Measurements from ENCODE around the gene POMT2. TPM values are rescaled to one million over a fixed set of nuclear protein-coding genes. Genes with fewer than 3 reads are reported as not detected.
"Not testable (repeated sequence)": the region's sequence is repeated elsewhere in the genome, so short reads cannot be mapped to it uniquely, and the experiment has no call there.

POMT2 gene
- polyA plus RNA-seq, 3 donors from 2014 or later = 0.36 to 3.1 (median 1.0) TPM

DNA sequence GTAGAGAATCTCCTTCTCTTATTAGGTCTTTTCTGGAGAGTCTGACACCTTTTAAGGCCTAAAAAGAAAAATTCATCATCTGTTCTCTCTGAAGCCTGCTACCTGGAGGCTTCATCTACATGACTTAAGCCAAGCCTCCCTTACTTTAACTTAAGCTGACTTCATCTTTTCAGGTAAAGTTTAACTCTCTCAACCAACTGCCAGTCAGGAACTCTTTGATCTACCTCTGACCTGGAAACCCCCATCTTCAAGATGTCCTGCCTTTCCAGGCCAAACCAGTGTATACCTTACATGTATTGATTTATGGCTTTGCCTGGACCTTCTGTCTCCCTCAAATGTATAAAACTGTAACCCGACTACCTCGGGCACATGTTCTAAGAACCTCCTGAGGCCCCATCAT lies 17.6 kb upstream of the POMT2 start:
- H3K9me3 Mint-ChIP-seq = no peaks in the 10 kb centered on the region
- no peak overlapping the region for H3K27ac Mint-ChIP-seq
- no peak overlapping the region for H3K4me3 Mint-ChIP-seq
- H3K4me1 Mint-ChIP-seq = no peaks in the 10 kb centered on the region
- no peak for DNase-seq
- peaks cover 8 to 37% (median 14%) of the 10 kb centered on the region in 3 donors for H3K36me3 Mint-ChIP-seq
- no peaks in the 10 kb centered on the region for H3K27me3 Mint-ChIP-seq (ENCODE audit: low read depth in 3 of 3)

DNA sequence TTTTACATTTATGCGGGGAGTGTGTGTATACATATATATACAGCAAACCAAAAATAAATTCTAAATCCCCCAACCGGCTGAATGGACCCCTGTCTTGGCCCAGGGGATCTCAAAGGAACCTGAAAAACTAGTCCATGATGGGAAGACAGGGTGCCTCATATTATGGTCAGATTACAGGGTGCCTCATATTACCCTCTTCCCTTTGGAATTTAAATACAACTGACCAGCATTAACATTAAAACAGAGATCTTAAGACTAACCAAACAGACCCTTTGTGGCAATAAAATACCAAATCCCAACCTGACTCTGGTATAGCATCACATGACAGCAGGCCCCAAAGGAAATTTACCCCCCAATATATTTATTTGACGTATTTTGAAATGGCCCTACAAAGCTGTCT lies 17.2 kb upstream of the POMT2 start:
- H3K4me1 Mint-ChIP-seq = no peaks in the 10 kb centered on the region
- H3K4me3 Mint-ChIP-seq = no peak overlapping the region
- H3K9me3 Mint-ChIP-seq = no peaks in the 10 kb centered on the region
- DNase-seq = no peak
- no peaks in the 10 kb centered on the region for H3K27me3 Mint-ChIP-seq (ENCODE audit: low read depth in 3 of 3)
- H3K27ac Mint-ChIP-seq = no peak overlapping the region
- peaks cover 6 to 33% (median 11%) of the 10 kb centered on the region in 3 donors for H3K36me3 Mint-ChIP-seq

GRCh38 chr14:77337255-77337654 lies 16.6 kb upstream of the POMT2 start:
- not testable (repeated sequence) for H3K27me3 Mint-ChIP-seq (ENCODE audit: low read depth in 3 of 3); DNase-seq; H3K4me1 Mint-ChIP-seq; H3K9me3 Mint-ChIP-seq; H3K4me3 Mint-ChIP-seq; H3K27ac Mint-ChIP-seq
- H3K36me3 Mint-ChIP-seq = peaks cover 6 to 27% (median 11%) of the 10 kb centered on the region in 3 donors

DNA sequence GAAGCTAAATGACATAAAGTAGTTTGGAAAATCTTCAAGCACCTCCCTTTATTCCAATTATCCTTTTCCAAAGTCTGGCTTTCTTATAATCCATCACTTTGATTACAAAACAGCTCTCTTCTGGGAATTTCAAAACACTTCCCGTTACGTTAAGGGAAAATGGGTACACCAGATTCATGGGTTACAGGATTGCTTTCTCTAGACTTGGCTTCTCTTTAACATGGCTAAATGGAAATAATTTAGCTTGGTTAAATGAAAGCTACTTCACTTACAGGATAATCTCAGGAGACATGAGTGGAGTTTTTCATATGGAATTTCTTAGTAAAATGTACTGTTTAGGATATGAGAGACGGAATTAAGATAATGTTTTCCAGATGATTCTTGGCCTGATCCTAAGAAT lies 14.9 kb upstream of the POMT2 start:
- peaks cover 0 to under 1% (median 0%) of the 10 kb centered on the region in 3 donors for H3K27me3 Mint-ChIP-seq (ENCODE audit: low read depth in 3 of 3)
- no peak for DNase-seq
- H3K9me3 Mint-ChIP-seq = no peaks in the 10 kb centered on the region
- peaks cover 0 to 13% (median 0%) of the 10 kb centered on the region in 3 donors for H3K36me3 Mint-ChIP-seq
- no peaks in the 10 kb centered on the region for H3K4me1 Mint-ChIP-seq
- H3K4me3 Mint-ChIP-seq = no peak overlapping the region
- H3K27ac Mint-ChIP-seq = no peak overlapping the region

DNA sequence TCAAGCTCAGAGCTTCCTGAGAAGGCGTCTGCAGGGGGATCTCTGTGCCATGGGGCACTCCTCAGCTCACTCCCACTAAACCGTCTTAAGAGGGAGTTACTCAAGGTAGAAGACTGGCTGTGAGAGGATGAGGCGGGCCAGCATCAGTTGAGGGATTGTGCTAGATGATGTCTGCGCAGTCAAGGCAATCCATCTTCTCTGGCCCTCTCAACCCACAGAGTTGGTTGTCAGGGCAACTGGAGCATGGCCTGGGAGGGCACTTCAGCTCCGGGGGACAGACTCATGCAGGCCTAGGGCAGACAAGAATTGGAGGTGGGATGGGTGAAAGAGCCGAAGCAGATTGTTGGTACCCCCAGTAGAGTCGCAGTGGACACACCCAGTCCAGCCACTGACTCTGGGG lies 9.2 kb upstream of the POMT2 start:
- H3K4me1 Mint-ChIP-seq = no peaks in the 10 kb centered on the region
- no peaks in the 10 kb centered on the region for H3K36me3 Mint-ChIP-seq
- H3K27me3 Mint-ChIP-seq (ENCODE audit: low read depth in 3 of 3) = peaks cover 0 to 2% (median 1%) of the 10 kb centered on the region in 3 donors
- H3K27ac Mint-ChIP-seq = no peak overlapping the region
- no peaks in the 10 kb centered on the region for H3K9me3 Mint-ChIP-seq
- H3K4me3 Mint-ChIP-seq = no peak overlapping the region
- no peak for DNase-seq

GRCh38 chr14:77327111-77327510 lies 6.4 kb upstream of the POMT2 start:
- Mint-ChIP-seq H3K27me3 (ENCODE audit: low read depth in 3 of 3) (peaks cover 0 to 2% (median 1%) of the 10 kb centered on the region in 3 donors), H3K4me1 (peaks cover 2 to 3% of the 10 kb centered on the region in 2 donors), H3K4me3 (no peak overlapping the region), H3K27ac (peak overlapping the region in 1 of 6 donors; percentile 50), H3K9me3 (no peaks in the 10 kb centered on the region), H3K36me3 (no peaks in the 10 kb centered on the region)
- DNase-seq = no peak

- DNase-seq = no peak
- Mint-ChIP-seq H3K27ac (no peak overlapping the region), H3K27me3 (ENCODE audit: low read depth in 3 of 3) (peaks cover 3 to 9% (median 6%) of the 10 kb centered on the region in 3 donors), H3K4me3 (no peak overlapping the region), H3K9me3 (no peaks in the 10 kb centered on the region), H3K4me1 (peaks cover 7 to 9% of the 10 kb centered on the region in 2 donors), H3K36me3 (no peaks in the 10 kb centered on the region)
Measured at GRCh38 chr14:77325746-77326094, 5.0 kb upstream of the POMT2 start.

DNA sequence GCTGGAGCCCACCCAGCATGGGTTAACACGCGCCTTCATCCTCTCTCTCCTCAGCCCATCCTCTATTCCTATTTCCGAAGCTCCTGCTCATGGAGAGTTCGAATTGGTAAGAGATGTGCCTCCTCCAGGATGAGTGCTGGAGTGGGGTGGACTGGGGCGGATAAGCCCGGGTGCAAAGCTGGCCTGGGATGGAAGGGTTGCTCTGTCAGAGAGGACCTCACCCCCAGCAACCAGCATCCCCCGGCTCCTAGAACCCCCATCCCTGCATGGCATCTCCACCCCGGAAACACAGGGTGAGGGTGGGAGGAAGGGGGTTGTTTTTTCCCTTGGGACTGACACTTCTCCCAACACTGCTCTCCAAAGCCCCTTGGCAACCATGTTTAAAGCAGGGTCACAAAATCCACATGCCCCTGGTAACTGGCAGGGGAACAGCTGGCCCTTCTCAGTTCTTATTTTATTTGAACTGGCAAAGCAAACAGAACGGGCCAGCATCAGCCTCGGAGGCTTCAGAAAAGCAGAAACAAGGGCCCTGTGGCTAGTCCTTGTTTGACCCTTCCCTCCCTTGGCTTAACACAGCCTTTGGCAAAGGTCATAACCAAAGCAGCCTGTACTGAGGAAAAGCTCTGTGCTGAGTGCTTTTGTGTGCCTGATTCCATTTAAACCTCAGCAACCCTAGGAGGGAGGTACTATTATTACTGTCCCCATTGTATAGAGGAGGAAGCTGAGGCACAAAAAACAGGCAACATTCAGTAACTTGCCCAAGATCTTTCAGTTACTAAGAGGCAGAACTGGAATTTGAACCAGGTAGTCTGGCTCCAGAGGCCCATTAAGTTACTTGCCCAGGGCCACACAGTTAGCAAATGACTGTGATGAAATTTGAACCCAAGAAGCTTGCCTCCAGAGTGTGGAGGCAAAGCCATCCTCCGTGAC lies 4.4 kb upstream of the POMT2 start:
- H3K4me1 Mint-ChIP-seq = peaks cover 9 to 11% of the 10 kb centered on the region in 2 donors
- no peaks in the 10 kb centered on the region for H3K36me3 Mint-ChIP-seq
- H3K27me3 Mint-ChIP-seq (ENCODE audit: low read depth in 3 of 3) = peaks cover 5 to 11% (median 6%) of the 10 kb centered on the region in 3 donors
- no peak overlapping the region for H3K4me3 Mint-ChIP-seq
- DNase-seq = no peak
- H3K27ac Mint-ChIP-seq = no peak overlapping the region
- H3K9me3 Mint-ChIP-seq = no peaks in the 10 kb centered on the region

- no peak for DNase-seq
- Mint-ChIP-seq H3K4me3 (no peak overlapping the region), H3K4me1 (peaks cover 12 to 19% of the 10 kb centered on the region in 2 donors), H3K27ac (no peak overlapping the region), H3K36me3 (no peaks in the 10 kb centered on the region), H3K9me3 (no peaks in the 10 kb centered on the region), H3K27me3 (ENCODE audit: low read depth in 3 of 3) (peaks cover 6 to 12% (median 8%) of the 10 kb centered on the region in 3 donors)
Measured at GRCh38 chr14:77324289-77324688, 3.6 kb upstream of the POMT2 start.

DNA sequence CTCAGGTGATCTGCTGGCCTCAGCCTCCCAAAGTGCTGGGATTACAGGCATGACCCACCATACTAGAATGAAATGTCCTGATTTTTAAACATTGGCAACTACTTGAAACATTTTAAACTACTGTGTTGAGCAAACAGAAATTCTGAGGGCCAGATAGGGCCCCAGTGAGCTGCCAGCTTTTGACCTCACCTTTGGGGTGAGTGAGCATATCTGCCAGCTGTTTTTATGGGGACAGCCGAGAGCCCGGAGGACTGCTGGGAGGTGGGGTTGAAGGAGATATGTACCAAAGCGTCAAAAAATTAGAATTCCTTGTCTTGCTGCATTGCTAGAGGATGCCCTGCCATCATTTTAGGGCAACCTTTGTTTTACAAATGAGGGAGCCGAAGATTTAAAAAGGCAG lies 2.9 kb upstream of the POMT2 start:
- peaks cover 12 to 19% of the 10 kb centered on the region in 2 donors for H3K4me1 Mint-ChIP-seq
- H3K36me3 Mint-ChIP-seq = no peaks in the 10 kb centered on the region
- H3K27me3 Mint-ChIP-seq (ENCODE audit: low read depth in 3 of 3) = peaks cover 6 to 12% (median 8%) of the 10 kb centered on the region in 3 donors
- no peak overlapping the region for H3K27ac Mint-ChIP-seq
- no peak overlapping the region for H3K4me3 Mint-ChIP-seq
- H3K9me3 Mint-ChIP-seq = no peaks in the 10 kb centered on the region
- no peak for DNase-seq

GRCh38 chr14:77322951-77323350 lies 2.3 kb upstream of the POMT2 start:
- Mint-ChIP-seq H3K9me3 (no peaks in the 10 kb centered on the region), H3K27me3 (ENCODE audit: low read depth in 3 of 3) (peaks cover 6 to 12% (median 8%) of the 10 kb centered on the region in 3 donors), H3K4me3 (peak overlapping the region in 2 of 5 donors; percentile 97 to 98), H3K4me1 (peaks cover 12 to 19% of the 10 kb centered on the region in 2 donors), H3K36me3 (no peaks in the 10 kb centered on the region), H3K27ac (peak overlapping the region in 1 of 6 donors; percentile 96)
- no peak for DNase-seq

- Mint-ChIP-seq H3K9me3 (no peaks in the 10 kb centered on the region), H3K27ac (peak overlapping the region; percentile 96 to 98 (median 98)), H3K4me1 (peaks cover 12 to 19% of the 10 kb centered on the region in 2 donors), H3K27me3 (ENCODE audit: low read depth in 3 of 3) (peaks cover 6 to 11% (median 8%) of the 10 kb centered on the region in 3 donors), H3K4me3 (peak overlapping the region; percentile 95 to 98 (median 96)), H3K36me3 (no peaks in the 10 kb centered on the region)
- no peak for DNase-seq
Measured at GRCh38 chr14:77322250-77322902, 1.7 kb upstream of the POMT2 start.

DNA sequence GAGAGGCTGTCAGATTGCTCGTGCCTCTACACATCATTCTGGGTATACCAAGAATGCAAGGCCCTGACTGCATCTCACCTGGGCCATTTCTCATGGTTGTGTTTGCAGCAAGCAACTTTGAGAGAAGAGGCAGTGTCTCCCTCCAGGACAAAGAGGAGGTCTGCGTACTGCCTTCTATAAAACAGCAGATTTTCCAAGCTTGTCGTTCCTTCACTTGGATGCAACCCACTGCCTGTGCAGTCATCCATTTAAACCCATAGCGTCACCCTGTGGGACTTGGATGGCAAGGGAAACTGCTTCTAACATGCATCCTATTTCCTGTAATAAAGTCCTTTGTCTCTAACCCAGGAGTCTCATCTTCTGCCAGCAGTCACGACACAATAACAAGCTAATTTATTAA lies 1.3 kb downstream of the POMT2 start:
- H3K9me3 Mint-ChIP-seq = no peaks in the 10 kb centered on the region
- peaks cover 12 to 19% of the 10 kb centered on the region in 2 donors for H3K4me1 Mint-ChIP-seq

GRCh38 chr14:77318756-77319155 lies 1.9 kb downstream of the POMT2 start:
- not testable (repeated sequence) for H3K36me3 Mint-ChIP-seq, H3K9me3 Mint-ChIP-seq, DNase-seq, H3K27ac Mint-ChIP-seq
- H3K4me1 Mint-ChIP-seq = peaks cover 12 to 19% of the 10 kb centered on the region in 2 donors
- peaks cover 6 to 11% (median 8%) of the 10 kb centered on the region in 3 donors for H3K27me3 Mint-ChIP-seq (ENCODE audit: low read depth in 3 of 3)
- peak overlapping the region in 1 of 5 donors; percentile 92 for H3K4me3 Mint-ChIP-seq

More for the DNA sequence above, 1.3 kb downstream of the POMT2 start:
- H3K27me3 Mint-ChIP-seq (ENCODE audit: low read depth in 3 of 3) = peaks cover 6 to 11% (median 8%) of the 10 kb centered on the region in 3 donors
- H3K4me3 Mint-ChIP-seq = peak overlapping the region in 3 of 5 donors; percentile 92 to 97 (median 94)
- DNase-seq = no peak
- H3K36me3 Mint-ChIP-seq = no peaks in the 10 kb centered on the region
- peak overlapping the region in 4 of 6 donors; percentile 13 to 91 (median 88) for H3K27ac Mint-ChIP-seq

All from immature natural killer cell (primary cell).